A549 (cell line): ENCODE results near the gene COMMD10. TPM values are rescaled to one million over a fixed set of nuclear protein-coding genes. Genes with fewer than 3 reads are reported as not detected.

Experiments
- ATAC-seq, 2 experiments: fragments of 200-7000 bp in 1 of 2; fragments of >200 bp in 1 of 2; cut with Nextera tagmentation in 1 of 2; cut with Tn5 transposase in 1 of 2; 3 replicates each; pipeline versions ENCODE4 v1.8.0 to v1.9.1; 2018 to 2020; ENCODE audit warnings: mild to moderate bottlenecking in 1 of 2, moderate library complexity in 1 of 2
- CTCF ChIA-PET: fragments of 300-600 bp; sonication (Branson Sonifier 250); formaldehyde crosslinking; extraction: SDS; loops from one replicate; lab custom pipeline; 2021; ENCODE audit warnings: antibody characterized with exemption, inconsistent platforms; lab: Yijun Ruan, JAX
- POLR2A ChIA-PET: fragments of 350-600 bp; formaldehyde crosslinking; extraction: SDS; loops from one replicate; lab custom pipeline; 2021; ENCODE audit warnings: antibody characterized with exemption, inconsistent platforms; lab: Yijun Ruan, JAX
- DNase-seq, 2 experiments: peaks; one replicate each; pipeline versions ENCODE4 v3.0.0 to v3.0.0-alpha.2; 2011 to 2016; ENCODE audit warnings: low read depth in 1 of 2, low spot score in 1 of 2
- FAIRE-seq: peaks from 2 replicates; lab custom pipeline; 2011; peaks lifted over from hg19 to GRCh38; lab: Jason Lieb, UNC
- H3K27ac ChIP-seq, 2 experiments: fragments of >200 bp; sonication (Bioruptor Twin); formaldehyde crosslinking; 3 replicates each; pipeline ENCODE4 v1.5.1; 2016 to 2017
- H3K4me1 ChIP-seq: fragments of >200 bp; sonication (Bioruptor Twin); formaldehyde crosslinking; 3 replicates; pipeline ENCODE4 v1.6.1; 2016
- H3K4me2 ChIP-seq: fragments of >200 bp; sonication (Bioruptor Twin); formaldehyde crosslinking; 3 replicates; pipeline ENCODE4 v1.6.1; 2016
- H3K4me3 ChIP-seq: fragments of >200 bp; sonication (Bioruptor Twin); formaldehyde crosslinking; 3 replicates; pipeline ENCODE4 v1.5.1; 2016
- H3K9me3 ChIP-seq: fragments of >200 bp; sonication (Bioruptor Twin); formaldehyde crosslinking; 3 replicates; pipeline ENCODE4 v1.6.1; 2016
- CEBPB ChIP-seq, 2 experiments: fragments of >200 bp in 1 of 2; sonication (Bioruptor Twin) in 1 of 2; formaldehyde crosslinking in 1 of 2; IDR thresholded peaks; 2 replicates each; pipeline ENCODE4 v1.6.1; 2012 to 2016
- EHMT2 ChIP-seq: fragments of 200-600 bp; sonication (generic); IDR thresholded peaks from 2 replicates; pipeline ENCODE4 v1.6.1; 2016; ENCODE audit warnings: antibody characterized with exemption, low read depth, mild to moderate bottlenecking, moderate library complexity
- FOSB ChIP-seq: fragments of 250-450 bp; sonication (Bioruptor Pico); IDR thresholded peaks from 2 replicates; pipeline ENCODE4 v1.5.0; 2020; ENCODE audit warnings: mild to moderate bottlenecking, moderate library complexity
- HES2 ChIP-seq: fragments of >200 bp; sonication (Bioruptor Twin); formaldehyde crosslinking; IDR thresholded peaks from 2 replicates; pipeline ENCODE4 v1.6.1; 2016
- HEYL ChIP-seq: fragments of 250-450 bp; sonication (Bioruptor Pico); IDR thresholded peaks from 2 replicates; pipeline ENCODE4 v1.8.0; 2021; ENCODE audit warnings: mild to moderate bottlenecking, moderate library complexity
- HOXB5 ChIP-seq: fragments of 250-450 bp; sonication (Bioruptor Pico); IDR thresholded peaks from 2 replicates; pipeline ENCODE4 v1.5.0; 2020; ENCODE audit warnings: mild to moderate bottlenecking, moderate library complexity
- JUN ChIP-seq, 2 experiments: fragments of >200 bp; sonication (Bioruptor Twin); formaldehyde crosslinking; IDR thresholded peaks; 2 replicates in 1 of 2; 3 replicates in 1 of 2; pipeline ENCODE4 v1.6.1; 2016 to 2017
- JUNB ChIP-seq: fragments of >200 bp; sonication (Bioruptor Twin); formaldehyde crosslinking; IDR thresholded peaks from 2 replicates; pipeline ENCODE4 v1.6.1; 2016
- MYC ChIP-seq: IDR thresholded peaks from 2 replicates; pipeline ENCODE4 v1.6.1; 2012; ENCODE audit warnings: mild to moderate bottlenecking, inconsistent platforms, low read length, improper control_type of control experiment, borderline replicate concordance
- NR3C1 ChIP-seq: fragments of >200 bp; sonication (Bioruptor Twin); formaldehyde crosslinking; IDR thresholded peaks from 3 replicates; pipeline ENCODE4 v1.6.1; 2017
- RCOR1 ChIP-seq: fragments of 150-350 bp; IDR thresholded peaks from 2 replicates; pipeline ENCODE4 v1.6.1; 2014; ENCODE audit warnings: antibody characterized with exemption, low read length, low read depth
- REST ChIP-seq: fragments of 200-600 bp; sonication (generic); IDR thresholded peaks from 2 replicates; pipeline ENCODE4 v1.6.1; 2016; ENCODE audit warnings: antibody characterized with exemption, mild to moderate bottlenecking, moderate library complexity
- SREBF2 ChIP-seq: fragments of 450-650 bp; IDR thresholded peaks from 2 replicates; pipeline ENCODE4 v1.6.1; 2014; ENCODE audit warnings: mild to moderate bottlenecking, moderate library complexity
- USF2 ChIP-seq: fragments of 450-650 bp; IDR thresholded peaks from 2 replicates; pipeline ENCODE4 v1.6.1; 2014; ENCODE audit warnings: antibody characterized with exemption
- ZC3H11A ChIP-seq: fragments of 450-650 bp; IDR thresholded peaks from 2 replicates; pipeline ENCODE4 v1.6.1; 2014; ENCODE audit warnings: antibody characterized with exemption, mild to moderate bottlenecking
- ZNF302 ChIP-seq: fragments of 250-450 bp; sonication (Bioruptor Pico); IDR thresholded peaks from 2 replicates; pipeline ENCODE4 v1.9.0; 2021; ENCODE audit warnings: inconsistent platforms, mild to moderate bottlenecking, moderate library complexity
- WGBS: methylation state at CpG from one replicate; pipeline ENCODE4 v1.1.6; 2017; ENCODE audit errors: missing lambda C conversion rate; 5-methylcytosine and 5-hydroxymethylcytosine counted together
- polyA plus RNA-seq, 4 experiments: library from polyadenylated mRNA; depleted of rRNA in 3 of 4; stranded (reverse); fragments of >200 nt; fragmentation: RNase III in 1 of 4; extraction: RNeasy Plus Mini Kit Qiagen cat#74134 plus additional on column Dnase treatment in 1 of 4; gene quantifications; 2 replicates in 3 of 4; 3 replicates in 1 of 4; pipeline ENCODE4 v1.2.3, GENCODE V29; 2011 to 2017
- TF ChIP-seq, protein P1 (sequence below): fragments of 150-350 bp; IDR thresholded peaks from 2 replicates; pipeline ENCODE4 v1.6.1; 2014; ENCODE audit warnings: low read depth, mild to moderate bottlenecking, low read length
- TF ChIP-seq, protein P2 (sequence below): fragments of >200 bp; sonication (Bioruptor Twin); formaldehyde crosslinking; IDR thresholded peaks from 3 replicates; pipeline ENCODE4 v1.6.1; 2016

Gene COMMD10
- polyA plus RNA-seq, 2 of the 4 experiments (the other 2 are of a cell fraction) = 40.2 to 63.9 TPM

DNA sequence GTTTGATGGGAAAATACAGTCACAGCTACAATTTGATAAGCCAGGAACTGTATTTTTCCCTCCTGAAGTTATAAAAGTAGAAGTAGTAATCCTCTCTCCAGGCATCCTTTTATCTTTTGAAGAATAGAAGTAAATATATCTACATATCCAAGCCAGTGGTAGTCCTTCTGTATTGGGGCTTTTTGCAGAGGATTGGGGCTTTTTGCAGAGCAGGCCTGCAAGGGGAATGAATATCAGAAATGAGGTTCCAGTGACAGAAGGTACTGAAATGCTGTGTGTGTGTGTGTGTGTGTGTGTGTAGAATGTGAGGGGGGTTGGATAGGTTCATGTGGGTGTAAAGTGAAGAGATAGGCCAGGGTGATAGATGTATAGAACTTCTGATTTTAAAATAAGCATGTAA is 127.4 kb downstream of the COMMD10 start:
- Histone ChIP-seq H3K4me2 (no peak overlapping the region), H3K9me3 (no peaks in the 10 kb centered on the region), H3K4me3 (no peak overlapping the region), H3K4me1 (no peaks in the 10 kb centered on the region), H3K27ac (no peak overlapping the region)
- ATAC-seq = no peak
- TF ChIP-seq EHMT2 (no peak), NR3C1 (no peak), USF2 (no peak), HES2 (no peak), MYC (no peak), REST (no peak), CEBPB (IDR thresholded peaks at IDR 0.05) (no peak), HEYL (no peak), ZC3H11A (no peak), JUNB (no peak), ZNF302 (no peak), JUN (IDR thresholded peaks at IDR 0.05) (no peak), SREBF2 (no peak), FOSB (CRISPR knock-in tag) (no peak), HOXB5 (CRISPR knock-in tag) (no peak)
- TF ChIP-seq, protein P1, sequence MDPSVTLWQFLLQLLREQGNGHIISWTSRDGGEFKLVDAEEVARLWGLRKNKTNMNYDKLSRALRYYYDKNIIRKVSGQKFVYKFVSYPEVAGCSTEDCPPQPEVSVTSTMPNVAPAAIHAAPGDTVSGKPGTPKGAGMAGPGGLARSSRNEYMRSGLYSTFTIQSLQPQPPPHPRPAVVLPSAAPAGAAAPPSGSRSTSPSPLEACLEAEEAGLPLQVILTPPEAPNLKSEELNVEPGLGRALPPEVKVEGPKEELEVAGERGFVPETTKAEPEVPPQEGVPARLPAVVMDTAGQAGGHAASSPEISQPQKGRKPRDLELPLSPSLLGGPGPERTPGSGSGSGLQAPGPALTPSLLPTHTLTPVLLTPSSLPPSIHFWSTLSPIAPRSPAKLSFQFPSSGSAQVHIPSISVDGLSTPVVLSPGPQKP = no peak
- no peak for DNase-seq
- ChIA-PET CTCF (interaction anchor here (0.9 kb wide), 1 partner anchor 20 kb away, joined by 3 read pairs; no protein-coding TSS in a partner anchor), POLR2A (no interaction called here)
- no peak for FAIRE-seq

GRCh38 chr5:116216246-116216645 is 131.4 kb downstream of the COMMD10 start:
- ATAC-seq (no peak), DNase-seq (no peak), FAIRE-seq (peak; percentile 81)
- ChIA-PET CTCF (no interaction called here), POLR2A (no interaction called here)
- H3K4me3 ChIP-seq = no peak overlapping the region
- H3K4me2 ChIP-seq = no peak overlapping the region
- TF ChIP-seq RCOR1 (no peak), ZC3H11A (no peak)
- TF ChIP-seq, protein P2, sequence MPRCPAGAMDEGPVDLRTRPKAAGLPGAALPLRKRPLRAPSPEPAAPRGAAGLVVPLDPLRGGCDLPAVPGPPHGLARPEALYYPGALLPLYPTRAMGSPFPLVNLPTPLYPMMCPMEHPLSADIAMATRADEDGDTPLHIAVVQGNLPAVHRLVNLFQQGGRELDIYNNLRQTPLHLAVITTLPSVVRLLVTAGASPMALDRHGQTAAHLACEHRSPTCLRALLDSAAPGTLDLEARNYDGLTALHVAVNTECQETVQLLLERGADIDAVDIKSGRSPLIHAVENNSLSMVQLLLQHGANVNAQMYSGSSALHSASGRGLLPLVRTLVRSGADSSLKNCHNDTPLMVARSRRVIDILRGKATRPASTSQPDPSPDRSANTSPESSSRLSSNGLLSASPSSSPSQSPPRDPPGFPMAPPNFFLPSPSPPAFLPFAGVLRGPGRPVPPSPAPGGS = no peak
- 95% methylated on average over 5 of the region's 5 CpGs for WGBS
- no peaks in the 10 kb centered on the region for H3K9me3 ChIP-seq
- no peak overlapping the region for H3K27ac ChIP-seq
- H3K4me1 ChIP-seq = no peaks in the 10 kb centered on the region
